Hepatic stellate cell (primary cell): Measurements from ENCODE around the gene ZNF597.

Experiments used
- DNase-seq: peaks from one replicate; pipeline ENCODE4 v3.0.0; 2011; ENCODE audit warnings: low spot score

The ZNF597 gene

DNA sequence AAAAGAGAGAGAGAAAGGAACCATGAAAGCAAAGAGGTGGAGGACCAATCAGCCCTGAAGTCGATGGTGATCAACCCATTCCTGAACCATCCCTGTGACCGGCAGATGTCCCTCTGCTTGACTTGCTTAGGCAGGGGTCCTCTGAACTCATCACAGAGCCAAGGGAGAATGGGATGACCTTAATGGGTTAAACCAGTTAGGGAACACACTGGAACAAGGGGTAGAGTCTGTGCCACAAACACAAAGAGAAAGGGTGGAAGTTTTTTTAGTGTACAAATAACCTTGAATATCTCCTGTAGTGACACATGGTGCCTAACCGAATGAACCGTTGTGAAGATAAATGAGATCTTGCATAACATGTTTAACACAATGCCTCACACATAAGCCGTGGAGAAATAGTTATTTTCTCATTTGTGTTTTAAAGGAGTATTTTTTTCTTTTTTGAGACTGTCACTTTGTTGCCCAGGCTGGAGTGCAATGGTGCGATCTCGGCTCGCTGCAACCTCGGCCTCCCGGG is 11.4 kb upstream of the ZNF597 start:
- no peak for DNase-seq

DNA sequence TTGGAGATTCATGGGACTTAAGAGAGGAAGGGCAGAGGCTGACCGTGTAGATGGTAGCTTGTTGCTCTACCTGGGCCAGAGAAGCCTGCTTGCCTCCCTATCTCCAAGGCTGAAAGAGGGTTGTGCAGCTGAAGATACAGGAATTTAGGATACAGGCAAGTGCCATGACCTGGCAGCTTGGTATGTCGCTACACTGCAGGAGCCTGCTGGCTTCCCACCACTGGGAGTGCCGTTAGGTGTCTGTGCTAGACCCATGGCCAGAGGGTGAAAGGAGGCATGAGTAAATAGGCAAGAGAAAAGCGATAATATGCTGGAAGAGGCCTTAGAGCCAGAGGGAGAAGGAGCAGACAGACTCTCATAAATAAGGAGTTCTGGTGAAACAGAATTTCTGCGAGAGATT is 10.8 kb upstream of the ZNF597 start:
- DNase-seq, result no peak

- DNase-seq, result peak; percentile 53
Measured at GRCh38 chr16:3444032-3444388, 706 bp upstream of the ZNF597 start.

GRCh38 chr16:3439637-3440036 is 3.7 kb downstream of the ZNF597 start:
- DNase-seq, result no peak

- no peak for DNase-seq
Measured at GRCh38 chr16:3434373-3434772, 8.9 kb downstream of the ZNF597 start.

DNA sequence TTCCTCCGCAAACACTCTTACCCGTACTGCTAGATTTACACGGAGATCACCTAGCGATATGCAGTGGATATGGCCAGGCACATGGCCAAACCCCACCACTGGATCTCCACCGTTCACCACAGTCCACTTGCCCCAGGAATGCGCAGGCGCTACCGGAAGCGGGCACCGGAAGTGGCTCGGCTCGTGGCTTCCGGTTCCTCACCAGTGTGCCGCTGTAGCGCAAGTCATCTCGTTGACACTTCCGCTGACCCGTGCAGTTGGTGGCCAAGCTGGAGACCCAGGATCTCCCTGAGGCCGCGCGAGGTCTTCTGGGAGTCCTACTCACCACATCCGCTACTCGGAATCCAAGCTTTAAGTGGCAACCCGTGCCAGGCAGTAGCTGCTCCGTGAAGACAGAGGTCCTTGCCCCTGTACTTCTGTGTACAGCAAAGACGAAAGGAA is 11.5 kb downstream of the ZNF597 start:
- no peak for DNase-seq

DNA sequence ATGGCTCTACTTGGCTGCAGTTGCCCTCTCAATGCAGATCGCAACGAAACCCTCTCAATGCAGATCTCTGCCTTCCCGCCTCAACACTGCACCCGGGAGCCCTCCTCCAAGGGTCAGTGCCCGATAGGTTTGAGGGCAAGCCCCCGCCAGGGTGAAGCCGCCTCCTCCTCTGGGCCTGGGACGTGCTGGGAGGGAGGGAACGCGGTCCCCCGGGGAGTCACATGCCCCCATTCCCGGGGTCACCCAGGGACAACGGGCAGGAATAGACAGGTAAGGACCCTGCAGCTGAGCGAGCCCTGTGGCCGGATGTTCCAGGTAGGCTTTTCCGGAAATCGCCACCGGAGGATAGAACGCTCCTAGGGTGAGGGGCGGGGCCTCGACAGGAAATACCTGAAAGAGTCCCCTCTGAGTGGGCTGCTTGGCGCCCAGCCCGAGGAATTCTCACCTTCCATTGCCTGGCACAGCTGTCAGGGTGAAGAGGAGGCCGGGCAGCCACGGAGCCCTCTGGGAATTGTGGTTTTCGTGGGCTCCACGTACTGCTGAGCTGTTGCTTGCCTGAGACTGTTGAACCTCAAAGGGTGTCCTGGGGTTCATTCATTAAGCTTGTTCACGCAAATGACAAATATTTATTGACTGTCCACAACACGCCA is 29.4 kb downstream of the ZNF597 start:
- DNase-seq, result no peak

DNA sequence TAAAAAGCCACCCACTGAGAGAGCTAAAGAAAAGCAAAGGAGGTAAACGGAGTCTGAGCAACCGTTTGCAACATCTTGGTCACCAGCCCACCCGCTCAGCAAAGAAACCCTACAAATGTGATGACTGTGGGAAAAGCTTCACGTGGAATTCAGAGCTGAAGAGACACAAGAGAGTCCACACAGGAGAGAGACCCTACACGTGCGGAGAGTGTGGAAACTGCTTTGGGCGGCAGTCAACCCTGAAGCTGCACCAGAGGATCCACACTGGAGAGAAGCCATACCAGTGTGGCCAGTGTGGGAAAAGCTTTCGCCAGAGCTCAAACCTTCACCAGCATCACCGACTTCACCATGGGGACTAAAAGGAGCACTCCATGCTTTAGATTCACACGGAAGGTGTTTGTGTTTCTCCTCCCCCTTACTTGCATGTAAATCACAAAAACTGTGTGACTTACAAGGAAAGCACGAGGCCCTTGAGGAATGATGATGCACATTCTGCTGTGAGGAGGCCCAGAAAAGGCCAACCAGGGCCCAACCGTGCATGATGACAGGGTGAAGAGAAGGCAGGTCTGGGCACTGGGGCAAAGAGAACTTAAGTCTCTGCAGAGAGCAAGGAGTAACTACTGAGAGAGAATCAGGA is 34.6 kb downstream of the ZNF597 start:
- DNase-seq, result no peak

DNA sequence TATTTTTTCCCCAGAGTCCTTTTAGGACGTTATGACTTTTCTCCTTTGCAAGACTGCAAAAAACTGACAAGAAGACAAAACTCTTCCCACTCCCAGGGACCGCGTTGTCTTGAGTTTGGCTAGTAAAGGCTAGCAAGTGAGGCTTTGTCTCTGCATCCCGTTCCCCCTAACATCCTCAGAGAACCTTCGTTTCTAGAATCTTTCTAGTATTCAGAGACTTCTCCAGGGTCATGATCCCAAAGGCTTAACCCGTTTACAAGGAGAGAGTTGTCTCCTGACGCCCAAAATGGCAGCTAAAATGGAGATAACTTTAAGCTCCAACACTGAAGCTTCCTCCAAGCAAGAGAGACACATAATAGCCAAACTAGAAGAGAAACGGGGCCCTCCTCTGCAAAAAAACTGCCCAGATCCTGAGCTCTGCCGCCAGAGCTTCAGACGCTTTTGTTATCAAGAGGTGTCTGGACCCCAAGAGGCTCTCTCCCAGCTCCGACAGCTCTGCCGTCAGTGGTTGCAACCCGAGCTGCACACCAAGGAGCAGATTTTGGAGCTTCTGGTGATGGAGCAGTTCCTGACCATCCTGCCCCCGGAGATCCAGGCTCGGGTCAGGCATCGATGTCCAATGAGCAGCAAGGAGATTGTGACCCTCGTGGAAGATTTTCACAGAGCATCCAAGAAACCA is 41.4 kb downstream of the ZNF597 start:
- peak; percentile 11 for DNase-seq

- peak; percentile 100 for DNase-seq
Measured at GRCh38 chr16:3400779-3401688, 42.3 kb downstream of the ZNF597 start, which contains the start of the genes ZNF174 and ZSCAN32. Gene ZNF174 (plus strand): TSS chr16:3401215. CDS start chr16:3402005, 790 bp downstream. Gene ZSCAN32 (minus strand): TSS chr16:3401004. CDS start chr16:3397557, 3,447 bp downstream.

DNA sequence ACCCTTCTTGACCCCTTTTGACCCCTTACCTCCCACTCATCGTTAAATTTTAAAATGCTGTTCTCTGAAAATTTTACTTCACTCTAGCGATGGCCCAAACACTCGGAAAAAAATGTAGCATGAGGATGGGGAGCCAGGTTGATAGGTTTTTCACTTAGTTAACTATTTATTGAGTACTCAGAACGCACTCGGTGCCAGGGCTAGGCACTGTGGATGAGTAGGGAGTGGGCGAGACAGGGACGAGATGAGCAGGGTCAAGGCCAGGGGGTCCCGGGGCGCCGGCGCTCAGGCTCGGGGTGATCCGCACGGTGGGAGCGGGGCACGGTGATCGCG is 42.9 kb downstream of the ZNF597 start:
- DNase-seq, result no peak

GRCh38 chr16:3389663-3390338 is 53.5 kb downstream of the ZNF597 start:
- no peak for DNase-seq

- no peak for DNase-seq
Measured at GRCh38 chr16:3388325-3388724, 55.0 kb downstream of the ZNF597 start.

DNA sequence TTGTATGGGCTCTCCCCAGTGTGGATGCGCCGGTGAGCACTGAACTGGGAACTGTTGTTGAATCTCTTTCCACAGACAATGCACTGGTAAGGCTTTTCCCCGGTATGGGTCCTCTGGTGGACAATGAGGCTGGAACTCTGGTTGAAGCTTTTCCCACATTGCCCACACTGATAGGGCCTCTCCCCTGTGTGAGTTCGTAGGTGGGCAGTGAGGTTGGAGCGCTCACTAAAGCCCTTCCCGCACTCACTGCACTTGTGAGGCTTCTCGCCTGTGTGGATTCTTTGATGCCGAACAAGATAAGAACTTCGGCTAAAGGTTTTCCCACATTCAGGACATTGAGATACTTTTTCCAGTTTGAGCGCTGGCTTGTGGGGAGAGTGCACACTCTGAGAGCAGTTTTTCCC is 60.3 kb downstream of the ZNF597 start:
- DNase-seq, result no peak
